Measurements from ENCODE around the gene BMAL1.

- no peak for TF ChIP-seq CTCF (IDR thresholded peaks at IDR 0.05)
- no peak for TF ChIP-seq POLR2A (IDR thresholded peaks at IDR 0.05)
- TF ChIP-seq EP300 (IDR thresholded peaks at IDR 0.05): no peak
Observed at GRCh38 chr11:13328286-13328685, 50.7 kb downstream of the BMAL1 start.

All from stomach (tissue), 4 donors.